GM23338 (cell line): ENCODE results near the gene HLA-DPA1. TPM values are rescaled to one million over a fixed set of nuclear protein-coding genes. Genes with fewer than 3 reads are reported as not detected.

Source experiments
- ATAC-seq: fragments of 200-7000 bp; cut with Tn5 transposase; 3 replicates; pipeline ENCODE4 v1.9.1; 2020
- DNase-seq: peaks from one replicate; pipeline ENCODE4 v3.0.0-alpha.2; 2015; ENCODE audit warnings: low spot score
- H2AFZ ChIP-seq: fragments of 200-600 bp; sonication (generic); 2 replicates; pipeline ENCODE4 v1.8.0; 2016; ENCODE audit warnings: antibody characterized with exemption, mild to moderate bottlenecking, moderate library complexity
- H3F3A ChIP-seq: fragments of 200-600 bp; sonication (generic); replicated peaks from 2 replicates; pipeline ENCODE4 v1.8.0; 2017; ENCODE audit warnings: antibody characterized with exemption, mixed run types, low read depth
- H3K27ac ChIP-seq: fragments of 200-600 bp; sonication (generic); 2 replicates; pipeline ENCODE4 v1.6.1; 2016; ENCODE audit warnings: low read depth
- H3K27me3 ChIP-seq: fragments of 200-600 bp; sonication (generic); 2 replicates; pipeline ENCODE4 v1.8.0; 2016; ENCODE audit warnings: mild to moderate bottlenecking, mixed run types, moderate library complexity; ENCODE audit not compliant: insufficient read depth
- H3K36me3 ChIP-seq: fragments of 200-600 bp; sonication (generic); 2 replicates; pipeline ENCODE4 v1.8.0; 2016; ENCODE audit warnings: mild to moderate bottlenecking; ENCODE audit not compliant: insufficient read depth
- H3K4me1 ChIP-seq: fragments of 200-600 bp; sonication (generic); 2 replicates; pipeline ENCODE4 v1.8.0; 2016; ENCODE audit warnings: mild to moderate bottlenecking, moderate library complexity; ENCODE audit not compliant: insufficient read depth
- H3K4me2 ChIP-seq: fragments of 200-600 bp; sonication (generic); 2 replicates; pipeline ENCODE4 v1.7.1; 2017; ENCODE audit warnings: mixed run types
- H3K4me3 ChIP-seq: fragments of 200-600 bp; sonication (generic); 2 replicates; pipeline ENCODE4 v1.6.1; 2016; ENCODE audit warnings: mixed run types
- H3K79me2 ChIP-seq: fragments of 200-600 bp; sonication (generic); replicated peaks from 2 replicates; pipeline ENCODE4 v1.8.0; 2017; ENCODE audit warnings: mild to moderate bottlenecking; ENCODE audit not compliant: insufficient read depth
- H3K9me2 ChIP-seq: fragments of 200-600 bp; sonication (generic); 2 replicates; pipeline ENCODE4 v1.8.0; 2017; ENCODE audit not compliant: insufficient read depth
- H4K20me1 ChIP-seq: fragments of 200-600 bp; sonication (generic); replicated peaks from 2 replicates; pipeline ENCODE4 v1.8.0; 2017; ENCODE audit warnings: mild to moderate bottlenecking; ENCODE audit not compliant: insufficient read depth
- H3K27ac Mint-ChIP-seq: 2 replicates; pipeline ENCODE4 v1.8.0; 2020; ENCODE audit warnings: inconsistent platforms, mild to moderate bottlenecking, moderate library complexity, mixed read lengths
- H3K27me3 Mint-ChIP-seq: 3 replicates; pipeline ENCODE4 v1.8.0; 2022; ENCODE audit warnings: low read depth, mild to moderate bottlenecking, moderate library complexity, mixed read lengths, inconsistent platforms; ENCODE audit not compliant: insufficient read depth, poor library complexity
- H3K36me3 Mint-ChIP-seq: 3 replicates; pipeline ENCODE4 v1.8.0; 2021; ENCODE audit warnings: low read depth, mild to moderate bottlenecking, inconsistent platforms, moderate library complexity, mixed read lengths
- H3K4me1 Mint-ChIP-seq: 3 replicates; pipeline ENCODE4 v1.8.0; 2020; ENCODE audit warnings: mild to moderate bottlenecking, inconsistent platforms, mixed read lengths
- H3K4me3 Mint-ChIP-seq: 3 replicates; pipeline ENCODE4 v1.8.0; 2021; ENCODE audit warnings: moderate library complexity, mild to moderate bottlenecking, inconsistent platforms, mixed read lengths
- H3K9me3 Mint-ChIP-seq: 3 replicates; pipeline ENCODE4 v1.8.0; 2020; ENCODE audit warnings: moderate library complexity, mild to moderate bottlenecking, inconsistent platforms, mixed read lengths
- CREB1 ChIP-seq: fragments of 250-450 bp; sonication (Bioruptor Pico); IDR thresholded peaks from 2 replicates; pipeline ENCODE4 v1.5.0; 2020; ENCODE audit warnings: low read depth, mild to moderate bottlenecking, moderate library complexity
- CTCF ChIP-seq, 2 experiments: fragments of 200-600 bp in 1 of 2; sonication (generic) in 1 of 2; conservative IDR thresholded peaks; 2 replicates each; pipeline versions ENCODE4 v1.5.1 to v1.6.1; 2016 to 2017; ENCODE audit warnings: antibody characterized with exemption in 2 of 2, low read depth in 2 of 2, mild to moderate bottlenecking in 2 of 2, moderate library complexity in 1 of 2
- ETS1 ChIP-seq: IDR thresholded peaks from 2 replicates; pipeline ENCODE4 v1.6.1; 2016; ENCODE audit warnings: antibody characterized with exemption
- EZH2 ChIP-seq: fragments of 200-600 bp; sonication (generic); IDR thresholded peaks from one replicate; pipeline ENCODE4 v1.8.0; 2017; ENCODE audit warnings: antibody characterized with exemption, mild to moderate bottlenecking, low read depth; ENCODE audit not compliant: unreplicated experiment
- JUNB ChIP-seq: IDR thresholded peaks from one replicate; pipeline ENCODE4 v1.6.1; 2016; ENCODE audit warnings: antibody characterized with exemption; ENCODE audit not compliant: unreplicated experiment
- NANOG ChIP-seq: IDR thresholded peaks from 2 replicates; pipeline ENCODE4 v1.6.1; 2016; ENCODE audit warnings: antibody characterized with exemption, borderline replicate concordance
- POLR2AphosphoS5 ChIP-seq: IDR thresholded peaks from 2 replicates; pipeline ENCODE4 v1.6.1; 2016; ENCODE audit warnings: antibody characterized with exemption, low read depth
- REST ChIP-seq: IDR thresholded peaks from one replicate; pipeline ENCODE4 v1.6.1; 2018; ENCODE audit warnings: antibody characterized with exemption; ENCODE audit not compliant: unreplicated experiment
- STAT1 ChIP-seq: IDR thresholded peaks from one replicate; pipeline ENCODE4 v1.6.1; 2016; ENCODE audit warnings: antibody characterized with exemption; ENCODE audit not compliant: unreplicated experiment
- ZNF114 ChIP-seq: fragments of 250-450 bp; sonication (Bioruptor Pico); IDR thresholded peaks from 2 replicates; pipeline ENCODE4 v1.5.0; 2020; ENCODE audit warnings: mild to moderate bottlenecking, moderate library complexity
- ZNF331 ChIP-seq: fragments of 250-450 bp; sonication (Bioruptor Pico); IDR thresholded peaks from 2 replicates; pipeline ENCODE4 v1.5.0; 2020; ENCODE audit warnings: low read depth, mild to moderate bottlenecking, moderate library complexity
- polyA plus RNA-seq: library from polyadenylated mRNA; unstranded; fragments of >200 nt; fragmentation: Nextera tagmentation; extraction: Ambion mirVana; gene quantifications from 2 replicates; pipeline ENCODE4 v1.2.1, GENCODE V29; 2016
- total RNA-seq: library from RNA; depleted of rRNA; stranded (reverse); fragments of >200 nt; shearing (Covaris generic); gene quantifications from 2 replicates; pipeline ENCODE4 v1.2.3, GENCODE V29; 2014

HLA-DPA1 gene
- total and polyA plus RNA-seq, 2 experiments from 2014 or later, result 4.1 to 6.9 TPM

- no peaks in the 10 kb centered on the region for H3K27me3 ChIP-seq
- H3K27me3 Mint-ChIP-seq, result peaks cover 3% of the 10 kb centered on the region
- TF ChIP-seq ZNF331 (CRISPR knock-in tag) (no peak), NANOG (no peak)
- H3K36me3 Mint-ChIP-seq, result peaks cover 17% of the 10 kb centered on the region; the same call in 2 of the 3 replicates
- no peaks in the 10 kb centered on the region for H4K20me1 ChIP-seq
- no peaks in the 10 kb centered on the region for H3K36me3 ChIP-seq
- no peaks in the 10 kb centered on the region for H3K79me2 ChIP-seq
- no peak overlapping the region for H3K4me2 ChIP-seq
- H3K4me3 Mint-ChIP-seq, result no peak overlapping the region
- H3K9me2 ChIP-seq, result peaks cover 11% of the 10 kb centered on the region
- no peak for DNase-seq
- H3K9me3 Mint-ChIP-seq, result peaks cover 31% of the 10 kb centered on the region
- H3K4me1 ChIP-seq, result no peaks in the 10 kb centered on the region
- no peaks in the 10 kb centered on the region for H3F3A ChIP-seq
- no peak overlapping the region for H2AFZ ChIP-seq
- H3K4me1 Mint-ChIP-seq, result no peaks in the 10 kb centered on the region; the same call in 2 of the 3 replicates
- H3K4me3 ChIP-seq, result no peak overlapping the region
- no peak for ATAC-seq
- H3K27ac ChIP-seq, result no peak overlapping the region
- H3K27ac Mint-ChIP-seq, result no peak overlapping the region
Measured at GRCh38 chr6:33105386-33105785, 31.9 kb upstream of the HLA-DPA1 start.

- H3K36me3 Mint-ChIP-seq, result peaks cover 20% of the 10 kb centered on the region; the same call in 2 of the 3 replicates
- no peak overlapping the region for H3K27ac Mint-ChIP-seq
- Histone ChIP-seq H3K79me2 (no peaks in the 10 kb centered on the region), H4K20me1 (no peaks in the 10 kb centered on the region), H3K4me2 (no peak overlapping the region), H3K36me3 (no peaks in the 10 kb centered on the region), H3K27ac (no peak overlapping the region), H2AFZ (no peak overlapping the region; the same call in 1 of the 2 replicates), H3K4me1 (no peaks in the 10 kb centered on the region), H3K27me3 (no peaks in the 10 kb centered on the region), H3K9me2 (peaks cover 11% of the 10 kb centered on the region), H3K4me3 (no peak overlapping the region), H3F3A (no peaks in the 10 kb centered on the region)
- no peak overlapping the region for H3K4me3 Mint-ChIP-seq
- ATAC-seq (no peak), DNase-seq (no peak)
- H3K27me3 Mint-ChIP-seq, result peaks cover 3% of the 10 kb centered on the region
- TF ChIP-seq ZNF114 (CRISPR knock-in tag), result no peak
- TF ChIP-seq CTCF (conservative IDR thresholded peaks at IDR 0.05; ENCODE audit: low read depth in 2 of 2), result no peak
- TF ChIP-seq EZH2, result no peak
- no peak for TF ChIP-seq NANOG
- no peaks in the 10 kb centered on the region; the same call in 2 of the 3 replicates for H3K4me1 Mint-ChIP-seq
- H3K9me3 Mint-ChIP-seq, result peaks cover 36% of the 10 kb centered on the region
Measured at GRCh38 chr6:33104887-33105286, 31.4 kb upstream of the HLA-DPA1 start.

GRCh38 chr6:33103776-33104175 lies 30.3 kb upstream of the HLA-DPA1 start:
- DNase-seq, result no peak
- H2AFZ ChIP-seq, result no peak overlapping the region
- no peaks in the 10 kb centered on the region for H3K27me3 ChIP-seq
- no peaks in the 10 kb centered on the region for H3K36me3 ChIP-seq
- H4K20me1 ChIP-seq, result no peaks in the 10 kb centered on the region
- Mint-ChIP-seq H3K27me3 (peaks cover 3% of the 10 kb centered on the region), H3K27ac (no peak overlapping the region), H3K4me1 (no peaks in the 10 kb centered on the region; the same call in 2 of the 3 replicates), H3K9me3 (peaks cover 45% of the 10 kb centered on the region), H3K4me3 (no peak overlapping the region; the same call in 2 of the 3 replicates), H3K36me3 (peaks cover 25% of the 10 kb centered on the region; the same call in 2 of the 3 replicates)
- H3K4me3 ChIP-seq, result no peak overlapping the region
- peaks cover 11% of the 10 kb centered on the region for H3K9me2 ChIP-seq
- H3F3A ChIP-seq, result no peaks in the 10 kb centered on the region
- ATAC-seq, result no peak
- no peak overlapping the region for H3K4me2 ChIP-seq
- H3K27ac ChIP-seq, result no peak overlapping the region
- H3K79me2 ChIP-seq, result no peaks in the 10 kb centered on the region
- no peaks in the 10 kb centered on the region for H3K4me1 ChIP-seq
- TF ChIP-seq REST, result no peak
- no peak for TF ChIP-seq CTCF (conservative IDR thresholded peaks at IDR 0.05; ENCODE audit: low read depth in 2 of 2)
- TF ChIP-seq JUNB, result no peak
- no peak for TF ChIP-seq ZNF114 (CRISPR knock-in tag)
- no peak for TF ChIP-seq CREB1
- TF ChIP-seq STAT1, result no peak
- no peak for TF ChIP-seq POLR2AphosphoS5
- TF ChIP-seq ETS1, result no peak
